GM11168 (cell line): ENCODE results near the gene PEPD.
"Not testable (repeated sequence)": the region's sequence is repeated elsewhere in the genome, so short reads cannot be mapped to it uniquely, and the experiment has no call there.

Experiments
- in situ Hi-C: fragments of 300-500 bp; cut with MboI; formaldehyde crosslinking; loops from one replicate; pipeline ENCODE4 v1.12.0; 2022; ENCODE audit warnings: low sequenced_read_pairs; ENCODE audit not compliant: unreplicated experiment

PEPD gene

GRCh38 chr19:33521480-33522370, at the start of gene PEPD:
TSS of gene PEPD (minus strand) at chr19:33521791. CDS start at chr19:33521760, 31 bp downstream.
- in situ Hi-C loops = no loop called here

GRCh38 chr19:33569821-33570220, 48.2 kb upstream of the PEPD start:
- in situ Hi-C loops = no loop called here

- in situ Hi-C loops = no loop called here
Observed at GRCh38 chr19:33568706-33569105, 47.1 kb upstream of the PEPD start.

- in situ Hi-C loops = no loop called here
Observed at GRCh38 chr19:33564836-33565338, 43.3 kb upstream of the PEPD start.

GRCh38 chr19:33562636-33563035, 41.0 kb upstream of the PEPD start:
- in situ Hi-C loops = no loop called here

GRCh38 chr19:33561666-33562065, 40.1 kb upstream of the PEPD start:
- in situ Hi-C loops = not testable (repeated sequence)

GRCh38 chr19:33561261-33561660, 39.7 kb upstream of the PEPD start:
- in situ Hi-C loops = no loop called here

GRCh38 chr19:33559996-33560395, 38.4 kb upstream of the PEPD start:
- in situ Hi-C loops = no loop called here

GRCh38 chr19:33558856-33559255, 37.3 kb upstream of the PEPD start:
- in situ Hi-C loops = no loop called here

- in situ Hi-C loops = no loop called here
Observed at GRCh38 chr19:33558151-33558550, 36.6 kb upstream of the PEPD start.

GRCh38 chr19:33557720-33558119, 36.1 kb upstream of the PEPD start:
- in situ Hi-C loops = no loop called here

- in situ Hi-C loops = no loop called here
Observed at GRCh38 chr19:33557196-33557595, 35.6 kb upstream of the PEPD start.

- in situ Hi-C loops = no loop called here
Observed at GRCh38 chr19:33556261-33556660, 34.7 kb upstream of the PEPD start.

- in situ Hi-C loops = not testable (repeated sequence)
Observed at GRCh38 chr19:33555726-33556125, 34.1 kb upstream of the PEPD start.

- in situ Hi-C loops = no loop called here
Observed at GRCh38 chr19:33554821-33555220, 33.2 kb upstream of the PEPD start.

- in situ Hi-C loops = no loop called here
Observed at GRCh38 chr19:33554391-33554790, 32.8 kb upstream of the PEPD start.

GRCh38 chr19:33553530-33554310, 32.1 kb upstream of the PEPD start:
- in situ Hi-C loops = no loop called here

GRCh38 chr19:33552928-33553279, 31.3 kb upstream of the PEPD start:
- in situ Hi-C loops = no loop called here

- in situ Hi-C loops = no loop called here
Observed at GRCh38 chr19:33552191-33552927, 30.8 kb upstream of the PEPD start.

GRCh38 chr19:33551676-33552075, 30.1 kb upstream of the PEPD start:
- in situ Hi-C loops = no loop called here

GRCh38 chr19:33550768-33551167, 29.2 kb upstream of the PEPD start:
- in situ Hi-C loops = no loop called here
